Uterus (tissue), 4 donors: ENCODE results near the gene METTL1. TPM values are rescaled to one million over a fixed set of nuclear protein-coding genes. Genes with fewer than 3 reads are reported as not detected.

ENCODE experiments used
- DNase-seq, 2 donors: peaks; one replicate each; pipeline ENCODE4 v3.0.0-alpha.2; 2019 to 2020
- H3K27ac ChIP-seq, 2 donors: fragments of 200-600 bp; sonication (generic); 1 replicate in 1 of 2; 2 replicates in 1 of 2; pipeline ENCODE4 v1.5.1; 2016 to 2018
- H3K27me3 ChIP-seq, 2 donors: fragments of 200-600 bp; sonication (generic); one replicate each; pipeline ENCODE4 v1.5.1; 2018 to 2019; ENCODE audit warnings: control low read depth in 1 of 2
- H3K36me3 ChIP-seq, 2 donors: fragments of 200-600 bp; sonication (generic); one replicate each; pipeline ENCODE4 v1.5.1; 2019; ENCODE audit warnings: control low read depth in 1 of 2
- H3K4me1 ChIP-seq, 2 donors: fragments of 200-600 bp; sonication (generic); one replicate each; pipeline ENCODE4 v1.5.1; 2018 to 2019; ENCODE audit warnings: control low read depth in 1 of 2
- H3K4me3 ChIP-seq, 2 donors: fragments of 200-600 bp; sonication (generic); 1 replicate in 1 of 2; 2 replicates in 1 of 2; pipeline ENCODE4 v1.5.1; 2018 to 2019; ENCODE audit warnings: mild to moderate bottlenecking in 1 of 2
- H3K9me3 ChIP-seq, 2 donors: fragments of 200-600 bp; sonication (generic); one replicate each; pipeline ENCODE4 v1.5.1; 2019; ENCODE audit warnings: control low read depth in 1 of 2
- POLR2A ChIP-seq, 2 donors: fragments of 450-650 bp; IDR thresholded peaks; one replicate each; pipeline ENCODE4 v1.6.1; 2016; ENCODE audit warnings: antibody characterized with exemption in 2 of 2, mild to moderate bottlenecking in 1 of 2, moderate library complexity in 1 of 2
- intact Hi-C: fragments of 100-400 bp; cut with DNase I; formaldehyde crosslinking; loops from one replicate; pipeline ENCODE4 v1.15.1; 2023; ENCODE audit warnings: low total_unique reads
- total RNA-seq, 4 donors: library from RNA; depleted of rRNA in 3 of 4; stranded (reverse); fragments of >200 nt in 3 of 4; gene quantifications; one replicate each; pipeline versions ENCODE4 v1.1.0 to v1.2.4, GENCODE V29; 2014 to 2023
- TF ChIP-seq, protein P1 (sequence below), 4 experiments: fragments of 200-600 bp in 2 of 4; fragments of 450-650 bp in 2 of 4; sonication (generic) in 2 of 4; IDR thresholded peaks; one replicate each; pipeline ENCODE4 v1.5.1; 2016 to 2019; ENCODE audit warnings: antibody characterized with exemption in 4 of 4, mild to moderate bottlenecking in 2 of 4, moderate library complexity in 1 of 4
- donor health status: DM: yes; HTN: yes; CAD: no.

The METTL1 gene
- total RNA-seq, 4 donors from 2014 or later: 5.1 to 22.4 (median 18.0) TPM

- H3K9me3 ChIP-seq: no peaks in the 10 kb centered on the region
- H3K36me3 ChIP-seq: no peaks in the 10 kb centered on the region
Measured at GRCh38 chr12:57796996-57797395, 25.1 kb upstream of the METTL1 start.

GRCh38 chr12:57795354-57795753 lies 23.4 kb upstream of the METTL1 start:
- DNase-seq: no peak
- no peaks in the 10 kb centered on the region for H3K36me3 ChIP-seq
- no peak overlapping the region for H3K4me3 ChIP-seq
- H3K27me3 ChIP-seq: no peaks in the 10 kb centered on the region
- no peak for TF ChIP-seq POLR2A (IDR thresholded peaks at IDR 0.05)
- TF ChIP-seq, protein P1, sequence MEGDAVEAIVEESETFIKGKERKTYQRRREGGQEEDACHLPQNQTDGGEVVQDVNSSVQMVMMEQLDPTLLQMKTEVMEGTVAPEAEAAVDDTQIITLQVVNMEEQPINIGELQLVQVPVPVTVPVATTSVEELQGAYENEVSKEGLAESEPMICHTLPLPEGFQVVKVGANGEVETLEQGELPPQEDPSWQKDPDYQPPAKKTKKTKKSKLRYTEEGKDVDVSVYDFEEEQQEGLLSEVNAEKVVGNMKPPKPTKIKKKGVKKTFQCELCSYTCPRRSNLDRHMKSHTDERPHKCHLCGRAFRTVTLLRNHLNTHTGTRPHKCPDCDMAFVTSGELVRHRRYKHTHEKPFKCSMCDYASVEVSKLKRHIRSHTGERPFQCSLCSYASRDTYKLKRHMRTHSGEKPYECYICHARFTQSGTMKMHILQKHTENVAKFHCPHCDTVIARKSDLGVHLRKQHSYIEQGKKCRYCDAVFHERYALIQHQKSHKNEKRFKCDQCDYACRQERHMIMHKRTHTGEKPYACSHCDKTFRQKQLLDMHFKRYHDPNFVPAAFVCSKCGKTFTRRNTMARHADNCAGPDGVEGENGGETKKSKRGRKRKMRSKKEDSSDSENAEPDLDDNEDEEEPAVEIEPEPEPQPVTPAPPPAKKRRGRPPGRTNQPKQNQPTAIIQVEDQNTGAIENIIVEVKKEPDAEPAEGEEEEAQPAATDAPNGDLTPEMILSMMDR (IDR thresholded peaks at IDR 0.05): no peak
- intact Hi-C loops: no loop called here
- no peak overlapping the region for H3K27ac ChIP-seq
- H3K9me3 ChIP-seq: no peaks in the 10 kb centered on the region
- no peaks in the 10 kb centered on the region for H3K4me1 ChIP-seq

More at GRCh38 chr12:57796996-57797395, 25.1 kb upstream of the METTL1 start:
- Histone ChIP-seq H3K4me1 (no peaks in the 10 kb centered on the region), H3K27ac (no peak overlapping the region), H3K4me3 (no peak overlapping the region), H3K27me3 (no peaks in the 10 kb centered on the region)
- intact Hi-C loops: no loop called here
- no peak for TF ChIP-seq POLR2A (IDR thresholded peaks at IDR 0.05)
- TF ChIP-seq, protein P1 (IDR thresholded peaks at IDR 0.05): no peak
- DNase-seq: no peak

GRCh38 chr12:57793920-57794319 lies 22.0 kb upstream of the METTL1 start:
- no peak for TF ChIP-seq POLR2A (IDR thresholded peaks at IDR 0.05)
- TF ChIP-seq, protein P1 (IDR thresholded peaks at IDR 0.05): no peak
- Histone ChIP-seq H3K9me3 (no peaks in the 10 kb centered on the region), H3K4me1 (no peaks in the 10 kb centered on the region), H3K4me3 (no peak overlapping the region), H3K27ac (no peak overlapping the region), H3K27me3 (no peaks in the 10 kb centered on the region), H3K36me3 (no peaks in the 10 kb centered on the region)
- DNase-seq: no peak
- intact Hi-C loops: no loop called here

GRCh38 chr12:57783861-57784260 lies 12.0 kb upstream of the METTL1 start:
- H3K36me3 ChIP-seq: no peaks in the 10 kb centered on the region
- no peaks in the 10 kb centered on the region for H3K4me1 ChIP-seq
- intact Hi-C loops: no loop called here
- no peak for DNase-seq
- H3K27ac ChIP-seq: no peak overlapping the region
- peak overlapping the region in 1 of 2 donors; percentile 68 for H3K4me3 ChIP-seq
- no peak for TF ChIP-seq POLR2A (IDR thresholded peaks at IDR 0.05)
- TF ChIP-seq, protein P1 (IDR thresholded peaks at IDR 0.05): no peak
- H3K27me3 ChIP-seq: no peaks in the 10 kb centered on the region
- H3K9me3 ChIP-seq: no peaks in the 10 kb centered on the region

DNA sequence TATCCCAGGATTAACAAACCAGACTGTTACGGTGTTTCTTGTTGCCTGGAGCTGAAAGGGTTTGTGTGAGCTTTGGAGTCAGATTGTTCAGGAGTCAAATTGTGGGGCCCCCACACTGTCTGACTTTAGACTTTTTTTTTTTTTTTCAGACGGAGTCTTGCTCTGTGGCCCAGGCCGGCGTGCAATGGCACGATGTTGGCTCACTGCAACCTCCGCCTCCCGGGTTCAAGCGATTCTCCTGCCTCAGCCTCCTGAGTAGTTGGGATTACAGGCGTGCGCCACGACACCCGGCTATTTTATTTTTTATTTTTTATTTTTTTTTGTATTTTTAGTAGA lies 11.5 kb upstream of the METTL1 start:
- Histone ChIP-seq H3K36me3 (no peaks in the 10 kb centered on the region), H3K4me1 (no peaks in the 10 kb centered on the region), H3K27ac (no peak overlapping the region), H3K27me3 (no peaks in the 10 kb centered on the region), H3K9me3 (no peaks in the 10 kb centered on the region), H3K4me3 (peak overlapping the region; percentile 68 to 91)
- intact Hi-C loops: no loop called here
- TF ChIP-seq, protein P1 (IDR thresholded peaks at IDR 0.05): no peak
- TF ChIP-seq POLR2A (IDR thresholded peaks at IDR 0.05): no peak
- no peak for DNase-seq
